Measurements from ENCODE around the gene MXD3. TPM values are rescaled to one million over a fixed set of nuclear protein-coding genes. Genes with fewer than 3 reads are reported as not detected.

Gene MXD3
- polyA plus RNA-seq, 2 of the 4 experiments (the other 2 are of a cell fraction), result 5.3 to 16.9 TPM

DNA sequence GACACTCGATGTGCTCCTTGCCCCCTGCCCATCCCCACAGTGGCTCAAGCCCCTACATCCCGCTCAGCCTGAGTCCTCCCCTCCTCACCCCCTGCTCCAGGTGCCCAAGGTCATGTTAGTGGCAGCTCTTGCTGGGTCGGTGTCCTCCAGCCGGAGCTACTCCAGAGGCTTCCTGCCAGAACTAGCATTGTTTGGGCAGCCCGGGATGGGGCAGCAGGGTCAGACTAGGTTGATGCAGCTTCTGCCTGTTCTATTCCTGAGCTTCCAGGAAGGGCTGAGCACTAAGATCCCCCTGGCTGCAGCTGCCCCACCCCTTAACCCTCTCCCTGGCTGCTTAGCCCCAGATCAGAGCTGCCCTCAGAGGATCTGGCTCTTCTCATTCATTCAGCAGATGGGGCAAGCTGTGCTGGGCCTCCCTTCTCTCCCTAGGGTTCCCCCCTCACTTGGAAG, 46.7 kb upstream of the MXD3 start:
- 61% methylated on average over 4 of the region's 5 CpGs for WGBS (ENCODE audit: missing lambda C conversion rate)

DNA sequence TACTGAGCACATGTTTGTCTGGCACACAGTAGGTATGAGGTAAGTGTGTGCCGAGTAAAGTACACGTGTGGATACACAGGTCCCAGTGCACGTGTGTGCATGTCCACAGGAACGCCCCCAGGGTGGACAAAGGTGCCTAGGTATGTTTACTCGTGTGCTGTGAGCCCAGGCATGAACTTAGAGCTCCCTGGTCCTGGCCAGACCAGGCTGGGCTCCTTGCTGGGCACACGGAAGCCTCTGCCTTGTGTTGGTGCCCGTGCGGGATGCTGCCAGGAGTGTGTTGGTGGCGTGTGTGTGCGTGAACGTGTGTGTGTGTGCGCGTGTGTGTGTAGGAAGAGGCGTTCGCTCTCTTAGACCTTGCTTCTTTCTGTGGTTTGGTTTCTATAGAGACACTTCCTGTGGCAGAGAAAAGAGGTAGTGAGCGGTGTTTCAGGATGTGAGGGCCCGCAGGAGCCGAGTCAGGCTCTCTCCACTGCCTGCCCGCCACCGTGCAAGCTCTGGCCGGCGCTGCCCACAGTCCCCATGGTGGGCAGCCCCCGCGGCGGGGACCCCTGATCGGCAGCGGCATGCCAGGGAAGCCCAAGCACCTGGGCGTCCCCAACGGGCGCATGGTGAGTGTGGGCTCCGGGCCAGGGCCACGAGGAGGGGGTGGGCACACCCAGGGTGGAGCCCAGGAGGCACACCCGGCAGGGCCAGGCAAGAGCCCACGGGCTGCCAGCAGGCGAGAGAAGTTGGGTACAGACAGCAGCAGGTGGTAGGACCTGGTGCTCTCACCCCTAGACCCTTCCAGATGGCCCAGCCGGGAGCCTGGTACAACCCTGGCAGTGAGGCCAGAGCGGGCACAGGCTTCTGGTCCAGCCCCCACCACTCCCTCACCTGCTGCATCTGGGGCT, 46.0 kb upstream of the MXD3 start, which contains the start of gene RGS14:
TSS of gene RGS14 (plus strand) at position 466 of the 893 bp plus-strand sequence. CDS start at position 567, 101 bp downstream.
- H3K9me3 ChIP-seq, result peaks cover 4% of the 10 kb centered on the region; the same call in 1 of the 3 replicates
- no peak within 1 kb of the TSS for H3K4me2 ChIP-seq
- POLR2A ChIA-PET, result no interaction called here
- no peak for FAIRE-seq
- no peak within 1 kb of the TSS for H3K27ac ChIP-seq
- TF ChIP-seq RARB (CRISPR knock-in tag; IDR thresholded peaks at IDR 0.05) (no peak), RCOR1 (IDR thresholded peaks at IDR 0.05; ENCODE audit: low read depth, low read length) (no peak), MAFK (IDR thresholded peaks at IDR 0.05; ENCODE audit: partially characterized antibody) (no peak), MYC (IDR thresholded peaks at IDR 0.05; ENCODE audit: borderline replicate concordance, low read length) (no peak), ZSCAN20 (CRISPR knock-in tag; IDR thresholded peaks at IDR 0.05) (no peak), KDM5A (IDR thresholded peaks at IDR 0.05) (no peak)
- TF ChIP-seq, protein P1, sequence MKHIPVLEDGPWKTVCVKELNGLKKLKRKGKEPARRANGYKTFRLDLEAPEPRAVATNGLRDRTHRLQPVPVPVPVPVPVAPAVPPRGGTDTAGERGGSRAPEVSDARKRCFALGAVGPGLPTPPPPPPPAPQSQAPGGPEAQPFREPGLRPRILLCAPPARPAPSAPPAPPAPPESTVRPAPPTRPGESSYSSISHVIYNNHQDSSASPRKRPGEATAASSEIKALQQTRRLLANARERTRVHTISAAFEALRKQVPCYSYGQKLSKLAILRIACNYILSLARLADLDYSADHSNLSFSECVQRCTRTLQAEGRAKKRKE (CRISPR knock-in tag; IDR thresholded peaks at IDR 0.05; ENCODE audit: low read depth), result no peak
- TF ChIP-seq, protein P2, sequence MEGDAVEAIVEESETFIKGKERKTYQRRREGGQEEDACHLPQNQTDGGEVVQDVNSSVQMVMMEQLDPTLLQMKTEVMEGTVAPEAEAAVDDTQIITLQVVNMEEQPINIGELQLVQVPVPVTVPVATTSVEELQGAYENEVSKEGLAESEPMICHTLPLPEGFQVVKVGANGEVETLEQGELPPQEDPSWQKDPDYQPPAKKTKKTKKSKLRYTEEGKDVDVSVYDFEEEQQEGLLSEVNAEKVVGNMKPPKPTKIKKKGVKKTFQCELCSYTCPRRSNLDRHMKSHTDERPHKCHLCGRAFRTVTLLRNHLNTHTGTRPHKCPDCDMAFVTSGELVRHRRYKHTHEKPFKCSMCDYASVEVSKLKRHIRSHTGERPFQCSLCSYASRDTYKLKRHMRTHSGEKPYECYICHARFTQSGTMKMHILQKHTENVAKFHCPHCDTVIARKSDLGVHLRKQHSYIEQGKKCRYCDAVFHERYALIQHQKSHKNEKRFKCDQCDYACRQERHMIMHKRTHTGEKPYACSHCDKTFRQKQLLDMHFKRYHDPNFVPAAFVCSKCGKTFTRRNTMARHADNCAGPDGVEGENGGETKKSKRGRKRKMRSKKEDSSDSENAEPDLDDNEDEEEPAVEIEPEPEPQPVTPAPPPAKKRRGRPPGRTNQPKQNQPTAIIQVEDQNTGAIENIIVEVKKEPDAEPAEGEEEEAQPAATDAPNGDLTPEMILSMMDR (IDR thresholded peaks at IDR 0.05), result no peak
- H3K4me3 ChIP-seq, result no peak within 1 kb of the TSS
- DNase-seq (ENCODE audit: low read depth in 1 of 2, low spot score in 1 of 2), result no peak
- CTCF ChIA-PET, result interaction anchor here (2.3 to 4.8 kb wide), 2 partner anchors 12 to 46 kb away, joined by 13 to 30 read pairs; no protein-coding TSS in a partner anchor
- no peak; a peak in 2 of 6 replicates for ATAC-seq
- peaks cover 12% of the 10 kb centered on the region; the same call in 2 of the 3 replicates for H3K4me1 ChIP-seq
- 65% methylated on average over 26 of the region's 37 CpGs for WGBS (ENCODE audit: missing lambda C conversion rate)

More for the DNA sequence above, 46.7 kb upstream of the MXD3 start:
- DNase-seq (ENCODE audit: low read depth in 1 of 2, low spot score in 1 of 2) (no peak), ATAC-seq (no peak), FAIRE-seq (no peak)
- H3K4me2 ChIP-seq, result no peak overlapping the region
- ChIA-PET CTCF (interaction anchor here (1.1 to 4.8 kb wide), 3 partner anchors 12 to 45 kb away, joined by 3 to 30 read pairs (median 13); no protein-coding TSS in a partner anchor), POLR2A (no interaction called here)
- peaks cover 4% of the 10 kb centered on the region; the same call in 1 of the 3 replicates for H3K9me3 ChIP-seq
- no peak overlapping the region for H3K27ac ChIP-seq
- TF ChIP-seq CBX8 (IDR thresholded peaks at IDR 0.05) (no peak), NFE2L2 (conservative IDR thresholded peaks at IDR 0.05; ENCODE audit: low read length) (no peak), MYC (IDR thresholded peaks at IDR 0.05; ENCODE audit: borderline replicate concordance, low read length) (no peak)
- TF ChIP-seq, protein P3, sequence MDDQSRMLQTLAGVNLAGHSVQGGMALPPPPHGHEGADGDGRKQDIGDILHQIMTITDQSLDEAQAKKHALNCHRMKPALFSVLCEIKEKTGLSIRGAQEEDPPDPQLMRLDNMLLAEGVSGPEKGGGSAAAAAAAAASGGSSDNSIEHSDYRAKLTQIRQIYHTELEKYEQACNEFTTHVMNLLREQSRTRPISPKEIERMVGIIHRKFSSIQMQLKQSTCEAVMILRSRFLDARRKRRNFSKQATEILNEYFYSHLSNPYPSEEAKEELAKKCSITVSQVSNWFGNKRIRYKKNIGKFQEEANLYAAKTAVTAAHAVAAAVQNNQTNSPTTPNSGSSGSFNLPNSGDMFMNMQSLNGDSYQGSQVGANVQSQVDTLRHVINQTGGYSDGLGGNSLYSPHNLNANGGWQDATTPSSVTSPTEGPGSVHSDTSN (IDR thresholded peaks at IDR 0.05), result no peak
- TF ChIP-seq, protein P2 (IDR thresholded peaks at IDR 0.05), result no peak
- no peak overlapping the region for H3K4me3 ChIP-seq
- H3K4me1 ChIP-seq, result peaks cover 13% of the 10 kb centered on the region; the same call in 2 of the 3 replicates

DNA sequence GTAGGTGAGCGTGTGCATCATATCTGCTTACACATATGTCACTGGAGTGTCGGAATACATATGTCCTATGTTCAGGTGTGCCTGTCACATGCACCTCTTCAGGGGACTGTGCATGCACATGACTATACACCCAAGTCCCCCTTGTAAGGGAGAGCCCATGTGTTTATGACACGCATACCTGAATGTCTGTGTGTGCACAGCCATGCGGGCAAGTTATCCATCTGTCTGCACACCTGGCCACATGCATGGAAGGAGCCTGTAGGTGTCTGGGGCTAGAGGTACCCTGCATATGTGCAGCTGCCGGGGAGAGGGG, 45.4 kb upstream of the MXD3 start:
- TF ChIP-seq KDM1A (IDR thresholded peaks at IDR 0.05; ENCODE audit: low read depth) (no peak), MAZ (IDR thresholded peaks at IDR 0.05; ENCODE audit: borderline replicate concordance, low read depth, low read length) (no peak), MYC (IDR thresholded peaks at IDR 0.05; ENCODE audit: borderline replicate concordance, low read length) (no peak), EHF (CRISPR knock-in tag; IDR thresholded peaks at IDR 0.05) (no peak), GATA3 (IDR thresholded peaks at IDR 0.05; ENCODE audit: borderline replicate concordance) (no peak), ZC3H11A (IDR thresholded peaks at IDR 0.05) (no peak), JUNB (IDR thresholded peaks at IDR 0.05) (no peak), ZFP36 (IDR thresholded peaks at IDR 0.05; ENCODE audit: borderline replicate concordance, partially characterized antibody) (no peak)
- TF ChIP-seq, protein P4, sequence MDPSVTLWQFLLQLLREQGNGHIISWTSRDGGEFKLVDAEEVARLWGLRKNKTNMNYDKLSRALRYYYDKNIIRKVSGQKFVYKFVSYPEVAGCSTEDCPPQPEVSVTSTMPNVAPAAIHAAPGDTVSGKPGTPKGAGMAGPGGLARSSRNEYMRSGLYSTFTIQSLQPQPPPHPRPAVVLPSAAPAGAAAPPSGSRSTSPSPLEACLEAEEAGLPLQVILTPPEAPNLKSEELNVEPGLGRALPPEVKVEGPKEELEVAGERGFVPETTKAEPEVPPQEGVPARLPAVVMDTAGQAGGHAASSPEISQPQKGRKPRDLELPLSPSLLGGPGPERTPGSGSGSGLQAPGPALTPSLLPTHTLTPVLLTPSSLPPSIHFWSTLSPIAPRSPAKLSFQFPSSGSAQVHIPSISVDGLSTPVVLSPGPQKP (IDR thresholded peaks at IDR 0.05; ENCODE audit: low read depth, low read length), result no peak
- DNase-seq (ENCODE audit: low read depth in 1 of 2, low spot score in 1 of 2) (no peak), ATAC-seq (no peak), FAIRE-seq (no peak)
- H3K4me1 ChIP-seq, result peaks cover 10% of the 10 kb centered on the region; the same call in 2 of the 3 replicates
- no peak overlapping the region for H3K27ac ChIP-seq
- ChIA-PET POLR2A (no interaction called here), CTCF (interaction anchor here (1.0 to 3.5 kb wide), 2 partner anchors 12 to 91 kb away, joined by 3 to 27 read pairs; no protein-coding TSS in a partner anchor)
- WGBS (ENCODE audit: missing lambda C conversion rate), result 95% methylated on average over 4 of the region's 5 CpGs
- no peak overlapping the region for H3K4me2 ChIP-seq
- peaks cover 4% of the 10 kb centered on the region; the same call in 1 of the 3 replicates for H3K9me3 ChIP-seq
- no peak overlapping the region for H3K4me3 ChIP-seq

All from A549 (cell line).